Stimulated activated CD4-positive, alpha-beta T cell treated with anti-CD3 and anti-CD28 coated beads, Interleukin-4, amount 100 ng/mL, for 1 hour (primary cell): Measurements from ENCODE around the gene SLC39A13.

Source experiments
- DNase-seq: peaks from one replicate; pipeline ENCODE4 v3.0.0-alpha.2; 2020

The SLC39A13 gene

GRCh38 chr11:47406896-47407745, 1.3 kb upstream of the SLC39A13 start:
- DNase-seq: no peak

GRCh38 chr11:47408598-47409439, 429 bp downstream of the SLC39A13 start:
- no peak for DNase-seq

GRCh38 chr11:47409440-47410369, 1.3 kb downstream of the SLC39A13 start:
- no peak for DNase-seq

- no peak for DNase-seq
Measured at GRCh38 chr11:47410370-47411264, 2.2 kb downstream of the SLC39A13 start.

- peak; percentile 65 for DNase-seq
Measured at GRCh38 chr11:47411884-47412746, 3.7 kb downstream of the SLC39A13 start.

GRCh38 chr11:47413351-47413750, 5.0 kb downstream of the SLC39A13 start:
- no peak for DNase-seq

- no peak for DNase-seq
Measured at GRCh38 chr11:47413908-47414684, 5.7 kb downstream of the SLC39A13 start.

- DNase-seq: no peak
Measured at GRCh38 chr11:47414685-47415070, 6.3 kb downstream of the SLC39A13 start.

- DNase-seq: no peak
Measured at GRCh38 chr11:47415091-47415854, 6.9 kb downstream of the SLC39A13 start.

- no peak for DNase-seq
Measured at GRCh38 chr11:47415949-47416472, 7.6 kb downstream of the SLC39A13 start.

GRCh38 chr11:47417712-47418111, 9.3 kb downstream of the SLC39A13 start:
- DNase-seq: no peak

- no peak for DNase-seq
Measured at GRCh38 chr11:47418454-47419259, 10.3 kb downstream of the SLC39A13 start.

GRCh38 chr11:47425611-47426010, 17.2 kb downstream of the SLC39A13 start:
- DNase-seq: no peak

- peak; percentile 99 for DNase-seq
Measured at GRCh38 chr11:47426062-47426956, 17.9 kb downstream of the SLC39A13 start, which contains the start of gene PSMC3. PSMC3 (minus strand) TSS chr11:47426439; CDS start chr11:47426279, 160 bp downstream.

GRCh38 chr11:47430524-47430923, 22.1 kb downstream of the SLC39A13 start:
- no peak for DNase-seq

GRCh38 chr11:47431356-47432083, 23.1 kb downstream of the SLC39A13 start:
- DNase-seq: no peak
